ENCODE measurements around the gene MRPL16.
"Not testable (repeated sequence)": the region's sequence is repeated elsewhere in the genome, so short reads cannot be mapped to it uniquely, and the experiment has no call there.

MRPL16 gene

GRCh38 chr11:59810911-59811259 is 307 bp upstream of the MRPL16 start:
- DNase-seq = no peak

GRCh38 chr11:59807047-59807610 is 3.4 kb downstream of the MRPL16 start:
- DNase-seq = no peak

GRCh38 chr11:59804061-59804460 is 6.5 kb downstream of the MRPL16 start:
- DNase-seq = no peak

- DNase-seq = peak; percentile 41
Measured at GRCh38 chr11:59802639-59803176, 7.9 kb downstream of the MRPL16 start.

- DNase-seq = no peak
Measured at GRCh38 chr11:59801981-59802638, 8.5 kb downstream of the MRPL16 start.

- no peak for DNase-seq
Measured at GRCh38 chr11:59801160-59801706, 9.3 kb downstream of the MRPL16 start.

- no peak for DNase-seq
Measured at GRCh38 chr11:59800390-59801025, 10.1 kb downstream of the MRPL16 start.

GRCh38 chr11:59794417-59794816 is 16.2 kb downstream of the MRPL16 start:
- DNase-seq = no peak

- no peak for DNase-seq
Measured at GRCh38 chr11:59792507-59792906, 18.1 kb downstream of the MRPL16 start.

- DNase-seq = no peak
Measured at GRCh38 chr11:59791639-59792038, 18.9 kb downstream of the MRPL16 start.

- no peak for DNase-seq
Measured at GRCh38 chr11:59787816-59788215, 22.8 kb downstream of the MRPL16 start.

GRCh38 chr11:59787255-59787588 is 23.4 kb downstream of the MRPL16 start:
- DNase-seq = no peak

- no peak for DNase-seq
Measured at GRCh38 chr11:59785818-59786217, 24.8 kb downstream of the MRPL16 start.

- DNase-seq = not testable (repeated sequence)
Measured at GRCh38 chr11:59784441-59784840, 26.1 kb downstream of the MRPL16 start.

GRCh38 chr11:59783632-59784090 is 26.9 kb downstream of the MRPL16 start:
- DNase-seq = no peak

GRCh38 chr11:59782080-59782479 is 28.5 kb downstream of the MRPL16 start:
- no peak for DNase-seq

GRCh38 chr11:59779487-59779886 is 31.1 kb downstream of the MRPL16 start:
- DNase-seq = no peak

GRCh38 chr11:59778122-59778521 is 32.5 kb downstream of the MRPL16 start:
- DNase-seq = no peak

GRCh38 chr11:59777104-59777503 is 33.5 kb downstream of the MRPL16 start:
- DNase-seq = no peak

GRCh38 chr11:59776210-59777066 is 34.1 kb downstream of the MRPL16 start:
- no peak for DNase-seq

GRCh38 chr11:59773083-59773440 is 37.5 kb downstream of the MRPL16 start:
- DNase-seq = no peak

GRCh38 chr11:59771605-59772004 is 39.0 kb downstream of the MRPL16 start:
- DNase-seq = no peak

- DNase-seq = no peak
Measured at GRCh38 chr11:59770869-59771268, 39.7 kb downstream of the MRPL16 start.
